Measurements from ENCODE around the gene MAPK11.

Gene MAPK11

DNA sequence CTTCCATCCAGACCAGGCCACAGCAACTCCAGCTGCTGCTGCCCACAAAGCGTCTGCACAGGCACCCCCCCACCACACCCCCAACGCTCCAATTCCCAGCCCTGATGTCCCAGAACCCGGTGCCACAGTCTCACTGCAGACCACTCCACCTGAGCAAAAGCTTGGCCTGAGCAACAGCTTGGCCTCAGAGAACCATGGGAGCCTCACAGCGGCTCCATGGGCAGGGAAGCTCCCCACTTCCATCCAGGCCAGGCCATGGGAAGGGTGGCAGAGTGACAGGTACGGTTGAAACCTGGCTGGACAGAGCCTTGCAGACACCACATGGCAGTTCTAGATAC lies 24.1 kb upstream of the MAPK11 start:
- no peak for DNase-seq (ENCODE audit: low read depth in 2 of 2)

DNA sequence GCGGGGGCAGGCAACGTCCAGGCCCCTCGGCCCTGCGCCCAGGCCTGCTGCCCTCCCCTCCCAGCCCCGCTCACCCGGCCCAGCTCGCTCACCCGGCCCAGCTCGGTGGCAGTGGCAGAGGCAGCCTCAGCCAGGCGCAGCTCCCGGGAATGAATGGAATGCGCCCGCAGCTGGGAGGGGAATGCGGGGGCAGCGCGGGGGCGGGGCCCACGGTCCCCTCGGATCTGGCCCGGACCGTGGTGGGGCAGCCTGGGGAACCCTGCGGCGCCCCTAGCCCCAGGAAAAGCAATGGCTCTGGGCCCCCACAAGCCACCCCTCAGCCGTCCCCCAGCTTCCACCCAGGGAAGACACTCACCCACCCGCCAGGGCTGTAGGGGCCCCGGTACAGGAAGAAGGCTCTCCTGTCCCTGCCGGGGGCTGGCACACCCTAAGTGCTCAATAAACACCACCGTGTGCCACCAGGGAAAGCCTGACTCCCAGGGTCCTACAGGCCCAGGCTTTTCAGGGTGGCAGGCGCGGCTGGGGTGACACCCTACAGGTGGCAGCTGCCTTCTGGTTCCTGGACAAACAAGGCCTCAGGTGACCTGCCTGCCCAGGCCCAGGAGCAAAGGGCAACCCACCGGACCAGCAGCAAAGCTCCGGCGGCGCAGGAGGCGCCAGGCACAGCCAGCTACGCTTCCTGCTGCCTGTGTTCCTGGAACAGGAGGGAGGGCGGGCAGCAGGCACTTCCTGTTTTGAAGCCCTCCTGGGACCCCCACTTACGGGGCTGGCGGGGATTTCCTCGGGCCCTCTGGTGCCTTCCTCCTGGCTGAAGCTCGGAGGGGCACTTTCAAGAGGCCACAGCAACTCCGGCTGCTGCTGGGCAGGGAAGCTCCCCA lies 23.5 kb upstream of the MAPK11 start:
- DNase-seq (ENCODE audit: low read depth in 2 of 2) = no peak

DNA sequence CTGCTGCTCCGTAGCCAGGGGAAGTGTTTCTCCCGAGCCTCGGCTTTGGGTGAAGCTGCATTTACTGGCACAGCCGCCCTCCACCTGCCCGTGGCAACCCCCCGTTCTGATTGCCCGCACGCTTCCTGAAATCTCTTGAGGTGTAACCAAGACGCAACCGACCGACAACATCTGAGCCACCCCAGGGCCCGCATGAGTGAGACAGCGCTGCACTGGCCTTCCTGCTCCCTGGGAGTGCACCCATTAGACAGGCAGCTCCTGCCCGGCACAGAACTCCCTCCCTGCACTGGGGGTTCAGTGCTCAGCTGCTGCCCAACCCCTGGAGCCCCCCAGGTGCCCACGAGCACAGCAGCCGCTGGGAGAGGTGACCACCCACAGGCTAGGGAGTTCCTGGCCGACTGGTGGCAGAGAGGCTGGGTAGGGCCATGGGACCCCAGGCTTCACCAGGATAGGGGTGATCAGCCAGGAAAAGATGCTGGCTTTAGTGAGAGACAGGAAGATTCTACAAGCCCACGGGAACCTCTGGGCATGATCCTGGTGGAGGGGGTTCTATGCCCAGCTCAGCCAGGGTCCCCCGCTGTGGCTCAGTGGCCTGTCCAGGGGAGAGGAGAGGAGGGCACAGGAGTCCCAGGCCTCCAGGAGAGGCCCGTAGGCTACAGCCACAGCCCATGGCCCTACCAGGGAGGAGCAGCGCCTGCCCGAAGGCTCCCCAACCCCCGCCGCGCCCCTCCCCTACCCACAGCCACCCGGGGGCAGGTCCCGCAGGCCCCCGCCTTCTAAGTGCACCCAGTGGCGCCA lies 22.7 kb upstream of the MAPK11 start:
- no peak for DNase-seq (ENCODE audit: low read depth in 2 of 2)

GRCh38 chr22:50289942-50290630 lies 19.9 kb upstream of the MAPK11 start:
- DNase-seq (ENCODE audit: low read depth in 2 of 2) = no peak

DNA sequence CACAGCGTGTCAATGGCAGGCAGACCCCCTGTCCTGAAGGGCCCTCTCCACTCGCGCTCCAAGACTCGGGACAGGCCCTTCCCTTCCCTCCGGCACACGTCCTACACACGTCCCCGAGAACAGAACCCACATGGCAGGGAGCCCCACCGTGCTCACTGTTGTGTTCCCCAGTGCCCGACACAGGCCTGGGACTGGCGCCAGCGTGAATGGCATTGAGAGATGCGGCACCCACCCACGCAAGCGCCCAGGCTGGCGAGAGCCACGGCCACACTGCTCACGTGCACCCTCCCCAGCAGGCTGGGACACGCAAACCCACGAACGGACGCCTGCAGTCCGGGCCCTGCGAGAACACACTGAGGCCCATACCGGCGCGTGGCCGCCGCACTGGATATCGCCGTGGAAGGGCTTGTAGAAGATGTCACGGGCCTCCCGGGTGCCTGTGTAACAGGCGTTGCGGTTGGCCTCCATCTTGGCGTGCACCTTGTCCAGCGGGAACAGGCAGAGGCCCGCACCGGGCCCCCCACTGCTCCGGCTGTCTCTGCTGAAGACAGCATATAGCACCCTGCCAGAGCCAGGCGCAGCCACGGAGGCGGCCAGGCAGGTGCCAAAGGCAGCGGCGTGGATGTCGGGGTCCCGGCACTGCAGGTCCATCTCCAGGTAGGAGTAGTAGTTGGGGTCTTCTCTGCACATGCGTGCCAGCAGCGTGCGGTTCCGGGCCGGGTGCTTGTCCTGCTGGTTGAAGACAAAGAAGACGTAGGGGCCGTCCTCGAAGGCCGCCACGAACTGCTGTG lies 19.2 kb upstream of the MAPK11 start:
- no peak for DNase-seq (ENCODE audit: low read depth in 2 of 2)

GRCh38 chr22:50287731-50288130 lies 17.6 kb upstream of the MAPK11 start:
- DNase-seq (ENCODE audit: low read depth in 2 of 2) = no peak

DNA sequence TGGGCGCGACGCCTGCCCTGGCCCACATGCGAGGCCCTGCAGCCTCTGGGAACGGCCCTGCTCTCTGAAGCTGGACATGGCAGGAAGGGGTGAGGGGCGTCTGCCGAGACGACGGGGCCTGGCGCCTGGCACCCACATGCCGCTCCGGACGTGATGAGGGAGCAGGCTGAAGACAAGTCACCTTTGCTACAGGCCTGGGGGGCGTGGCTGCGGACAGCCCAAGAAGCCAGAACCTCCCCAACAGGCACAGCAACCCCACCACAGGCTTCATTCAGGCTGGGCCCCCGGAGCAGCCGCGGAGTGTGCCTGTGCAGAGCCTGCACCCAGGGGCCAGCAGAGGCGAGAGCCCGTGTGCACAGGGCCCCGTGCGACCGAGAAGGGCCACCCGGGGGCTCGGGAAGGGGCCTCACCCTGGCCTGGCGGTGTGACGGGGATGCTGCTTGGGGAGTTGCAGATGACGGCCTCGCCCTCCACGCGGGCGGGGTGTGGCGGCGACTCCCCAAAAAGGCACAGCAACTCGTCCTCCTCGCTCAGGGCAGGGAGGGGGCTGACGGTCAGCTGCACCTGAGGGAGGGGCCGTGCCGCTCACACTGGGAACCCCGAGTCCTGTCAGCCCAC lies 16.6 kb upstream of the MAPK11 start:
- no peak for DNase-seq (ENCODE audit: low read depth in 2 of 2)

- DNase-seq (ENCODE audit: low read depth in 2 of 2) = no peak
Observed at GRCh38 chr22:50286275-50286674, 16.1 kb upstream of the MAPK11 start.

GRCh38 chr22:50285568-50286229 lies 15.5 kb upstream of the MAPK11 start:
- DNase-seq (ENCODE audit: low read depth in 2 of 2) = no peak

GRCh38 chr22:50284479-50284878 lies 14.3 kb upstream of the MAPK11 start:
- DNase-seq (ENCODE audit: low read depth in 2 of 2) = no peak

DNA sequence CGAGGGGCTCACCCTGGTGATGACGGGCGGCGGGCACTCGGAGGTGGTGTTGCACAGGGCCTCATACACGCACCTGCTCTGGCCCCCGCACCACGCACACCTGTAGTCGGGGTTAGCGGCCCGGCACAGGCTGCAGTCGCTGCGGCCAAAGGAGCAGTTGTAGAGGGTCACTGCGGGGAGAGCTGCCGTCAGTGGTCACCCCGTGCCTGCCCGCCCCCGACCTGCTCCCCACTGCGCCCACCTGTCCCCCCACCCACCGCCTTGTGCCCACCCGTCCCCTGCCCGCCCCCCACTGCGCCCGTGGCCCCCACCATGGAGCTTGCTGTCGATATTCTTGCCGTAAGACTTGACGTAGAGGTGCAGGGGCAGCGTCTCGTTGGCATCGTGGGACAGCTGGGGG lies 13.6 kb upstream of the MAPK11 start:
- DNase-seq (ENCODE audit: low read depth in 2 of 2) = no peak

GRCh38 chr22:50282361-50283155 lies 12.4 kb upstream of the MAPK11 start:
- no peak for DNase-seq (ENCODE audit: low read depth in 2 of 2)

GRCh38 chr22:50281957-50282356 lies 11.8 kb upstream of the MAPK11 start:
- DNase-seq (ENCODE audit: low read depth in 2 of 2) = no peak

GRCh38 chr22:50281384-50281760 lies 11.2 kb upstream of the MAPK11 start:
- no peak for DNase-seq (ENCODE audit: low read depth in 2 of 2)

DNA sequence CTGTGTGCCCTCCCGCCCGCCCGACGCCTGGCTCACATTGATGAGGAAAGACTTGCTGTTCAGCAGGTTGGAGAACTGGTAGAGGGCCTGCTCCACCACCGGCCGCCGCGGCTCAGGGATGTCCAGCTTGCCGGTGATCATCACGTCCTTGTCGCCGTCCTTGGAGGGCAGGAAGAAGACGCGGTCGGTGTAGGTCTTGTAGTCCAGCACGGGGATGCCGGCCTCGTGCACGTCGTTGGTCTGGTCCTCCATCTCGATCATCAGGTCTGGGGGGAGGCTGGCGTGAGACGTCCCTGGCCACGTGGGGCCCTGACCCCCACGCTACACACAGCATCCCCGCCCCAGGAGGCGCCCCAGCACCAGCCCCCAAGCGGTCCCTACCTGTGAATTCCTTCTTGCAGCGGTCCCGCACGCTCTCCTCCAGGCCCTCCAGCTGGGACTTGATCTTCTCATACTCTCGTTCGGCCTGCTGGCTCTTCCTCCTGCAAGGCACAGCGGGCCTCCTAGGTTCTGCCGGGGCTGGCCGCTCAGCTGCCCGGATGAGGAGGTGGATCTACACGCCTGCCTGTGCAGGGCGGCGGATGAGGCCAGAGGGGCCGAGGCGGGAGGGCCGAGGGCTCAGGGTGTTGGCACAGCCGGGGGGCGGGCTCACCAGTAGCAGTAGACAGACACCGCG lies 10.7 kb upstream of the MAPK11 start:
- no peak for DNase-seq (ENCODE audit: low read depth in 2 of 2)

DNA sequence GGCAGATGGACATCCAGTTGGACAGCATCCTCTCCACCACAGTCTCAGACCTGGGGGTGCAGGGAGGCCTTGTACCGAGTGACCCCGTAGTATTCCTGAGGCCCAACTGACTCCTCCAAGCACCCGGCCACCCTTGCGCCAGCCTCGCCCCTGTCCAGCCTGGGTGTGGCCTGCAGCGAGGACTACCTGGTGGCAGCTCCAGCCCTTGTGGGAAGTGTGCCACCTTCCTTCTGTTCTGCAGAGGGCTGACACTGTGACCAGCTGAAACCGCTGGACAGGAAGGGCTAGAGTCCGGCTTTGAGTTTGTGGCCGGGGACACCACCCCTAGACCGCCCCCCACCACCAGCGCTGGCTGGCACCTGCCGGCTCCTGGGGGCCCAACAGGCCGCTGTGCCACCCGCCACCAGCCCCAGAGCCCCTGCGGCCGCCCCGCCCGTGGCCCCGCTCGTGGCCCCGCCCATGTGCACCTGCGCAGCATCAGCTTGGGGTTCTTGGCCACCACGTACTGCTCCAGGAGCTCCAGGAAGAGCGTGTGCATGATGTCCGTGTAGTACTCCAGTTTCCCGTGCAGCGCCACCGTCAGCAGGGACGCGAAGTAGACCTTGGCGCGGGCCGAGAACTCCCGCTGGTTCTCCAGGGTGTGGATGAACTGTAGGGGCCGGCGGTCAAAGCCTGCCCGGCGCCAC lies 10.0 kb upstream of the MAPK11 start:
- no peak for DNase-seq (ENCODE audit: low read depth in 2 of 2)

DNA sequence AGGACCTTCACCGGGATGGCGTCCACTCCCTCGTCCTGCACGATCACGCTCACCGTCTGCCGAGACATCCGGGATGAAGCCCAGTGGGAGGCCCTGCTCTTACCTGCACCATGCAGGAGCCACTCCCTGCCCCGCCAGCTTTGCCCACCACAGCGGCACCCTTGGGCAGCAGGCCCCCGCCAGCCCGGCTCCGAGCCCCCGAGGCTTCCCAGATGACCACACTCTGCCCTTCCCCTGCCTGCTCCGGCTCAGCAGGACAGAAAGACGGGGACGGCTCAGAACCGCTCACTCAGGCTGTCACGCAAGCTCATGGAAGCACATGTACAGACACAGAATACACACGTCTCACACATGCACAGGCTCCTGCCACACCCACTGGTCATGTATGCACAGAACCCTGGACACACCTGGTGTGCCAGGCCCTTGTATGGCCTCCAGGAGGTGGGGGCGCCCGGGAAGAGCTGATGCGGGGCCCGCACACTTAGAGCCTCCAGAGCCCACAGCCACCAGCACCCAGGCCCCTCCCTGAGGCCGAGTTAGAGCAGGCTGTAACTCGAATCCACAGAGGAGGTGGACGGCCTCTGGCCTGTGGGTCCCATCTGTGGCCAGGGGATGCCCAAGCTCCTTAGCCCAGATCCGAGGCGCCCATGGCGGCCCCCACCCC lies 8.9 kb upstream of the MAPK11 start:
- DNase-seq (ENCODE audit: low read depth in 2 of 2) = no peak

DNA sequence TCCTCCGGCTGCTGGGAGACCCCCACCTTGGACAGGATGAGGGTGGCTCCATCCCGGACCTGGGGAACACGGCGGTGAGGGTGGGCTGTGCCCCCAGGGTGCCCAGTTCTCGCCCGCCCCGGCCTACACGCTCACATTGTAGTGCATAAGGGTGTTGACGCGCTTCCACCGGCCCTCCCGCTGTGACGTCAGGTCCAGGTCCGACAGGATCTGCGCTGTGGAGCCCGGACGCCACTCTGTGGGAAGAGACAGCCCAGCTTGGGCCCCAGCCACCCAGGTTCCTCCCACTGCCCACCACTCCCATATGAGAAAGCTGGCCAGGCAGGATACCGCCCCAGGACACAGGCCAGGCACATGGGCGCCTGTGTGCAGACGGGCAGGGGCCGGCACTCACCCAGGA lies 8.3 kb upstream of the MAPK11 start:
- DNase-seq (ENCODE audit: low read depth in 2 of 2) = no peak

Data from stimulated activated CD4-positive, alpha-beta T cell treated with anti-CD3 and anti-CD28 coated beads, Interleukin-1b, Interleukin-23, amount 100 ng/mL, for 1 hour (primary cell).